HepG2 (cell line): Measurements from ENCODE around the gene OFD1. TPM values are rescaled to one million over a fixed set of nuclear protein-coding genes. Genes with fewer than 3 reads are reported as not detected.
A peak's percentile ranks its signal among the peaks of the same experiment; 100 is the strongest.

ENCODE experiments used
- ATAC-seq: fragments of 200-7000 bp; cut with Tn5 transposase; 3 replicates; pipeline ENCODE4 v1.9.1; 2020; ENCODE audit warnings: mild to moderate bottlenecking, moderate library complexity
- BruUV-seq: library from RNA; stranded (reverse); fragments of 400-500 nt; replicated peaks from 2 replicates; lab custom pipeline; 2021; lab: Mats Ljungman, UMichigan
- CTCF ChIA-PET: fragments of 300-600 bp; formaldehyde crosslinking; extraction: SDS; loops from one replicate; lab custom pipeline; 2021; ENCODE audit warnings: low total read pairs, inconsistent platforms, low intra/inter-chr PET ratio; lab: Yijun Ruan, JAX
- POLR2A ChIA-PET: fragments of 350-600 bp; sonication (Branson Sonifier 250); formaldehyde crosslinking; loops from one replicate; lab custom pipeline; 2020; ENCODE audit warnings: antibody characterized with exemption, inconsistent platforms; lab: Yijun Ruan, JAX
- DNase-seq: peaks from one replicate; pipeline ENCODE4 v3.0.0-alpha.2; 2015; ENCODE audit warnings: low spot score
- FAIRE-seq: peaks from 3 replicates; lab custom pipeline; 2011; peaks lifted over from hg19 to GRCh38; lab: Jason Lieb, UNC
- H2AFZ ChIP-seq: one replicate; pipeline ENCODE4 v1.6.1; 2011; ENCODE audit warnings: low read length, inconsistent platforms
- H3K27ac ChIP-seq: fragments of 300-600 bp; 3 replicates; pipeline ENCODE4 v1.8.0; 2011; ENCODE audit warnings: mixed run types, mild to moderate bottlenecking, mixed read lengths, low read length, inconsistent platforms; ENCODE audit not compliant: insufficient read depth; ENCODE audit errors: extremely low read length
- H3K27me3 ChIP-seq, 2 experiments: fragments of 200-600 bp in 1 of 2; 2 replicates in 1 of 2; 3 replicates in 1 of 2; pipeline versions ENCODE4 v1.6.0 to v1.8.0; 2011; ENCODE audit warnings: low read length in 2 of 2, mild to moderate bottlenecking in 2 of 2, moderate library complexity in 2 of 2, inconsistent platforms in 1 of 2; ENCODE audit not compliant: insufficient read depth in 2 of 2, control insufficient read depth in 1 of 2
- H3K36me3 ChIP-seq, 2 experiments: fragments of 200-600 bp in 1 of 2; replicated peaks in 1 of 2; 2 replicates in 1 of 2; 3 replicates in 1 of 2; pipeline versions ENCODE4 v1.5.1 to v1.8.0; 2011; ENCODE audit warnings: low read length in 2 of 2, inconsistent platforms in 1 of 2; ENCODE audit not compliant: insufficient read depth in 2 of 2, control insufficient read depth in 1 of 2
- H3K4me1 ChIP-seq: 2 replicates; pipeline ENCODE4 v1.5.1; 2012; ENCODE audit warnings: low read length, inconsistent platforms; ENCODE audit not compliant: insufficient read depth
- H3K4me2 ChIP-seq: 2 replicates; pipeline ENCODE4 v1.6.0; 2011; ENCODE audit warnings: low read depth, low read length, inconsistent platforms
- H3K4me3 ChIP-seq, 3 experiments: fragments of 200-600 bp in 1 of 3; sonication (generic), shearing (Covaris generic) in 1 of 3; replicated peaks in 1 of 3; 2 replicates each; pipeline ENCODE4 v1.5.1; 2011 to 2016; ENCODE audit warnings: low read length in 3 of 3, inconsistent platforms in 2 of 3, low read depth in 2 of 3, mild to moderate bottlenecking in 2 of 3, control low read depth in 1 of 3, mixed read lengths in 1 of 3; ENCODE audit not compliant: insufficient read depth in 1 of 3
- H3K79me2 ChIP-seq: one replicate; pipeline ENCODE4 v1.6.1; 2011; ENCODE audit warnings: low read length, inconsistent platforms; ENCODE audit not compliant: insufficient read depth
- H3K9ac ChIP-seq: 2 replicates; pipeline ENCODE4 v1.6.0; 2011; ENCODE audit warnings: mild to moderate bottlenecking, low read depth, low read length, inconsistent platforms; ENCODE audit not compliant: insufficient read depth
- H3K9me3 ChIP-seq: 2 replicates; pipeline ENCODE4 v1.5.1; 2012; ENCODE audit warnings: mild to moderate bottlenecking, low read length
- H4K20me1 ChIP-seq: 2 replicates; pipeline ENCODE4 v1.6.0; 2011; ENCODE audit warnings: inconsistent platforms, mild to moderate bottlenecking, low read length, moderate library complexity; ENCODE audit not compliant: insufficient read depth
- ADNP ChIP-seq: sonication (generic); formaldehyde crosslinking; IDR thresholded peaks from 2 replicates; pipeline ENCODE4 v1.4.0; 2020; ENCODE audit warnings: missing genetic modification reagents
- BHLHE40 ChIP-seq: IDR thresholded peaks from 2 replicates; pipeline ENCODE4 v1.6.1; 2011; ENCODE audit warnings: low read length, improper control_type of control experiment
- IRX3 ChIP-seq: sonication (generic); formaldehyde crosslinking; IDR thresholded peaks from 2 replicates; pipeline ENCODE4 v1.8.1; 2023; ENCODE audit warnings: mild to moderate bottlenecking, low read depth, missing genetic modification reagents, borderline replicate concordance
- KLF12 ChIP-seq: sonication (generic); formaldehyde crosslinking; IDR thresholded peaks from 2 replicates; pipeline ENCODE4 v1.4.0; 2020; ENCODE audit warnings: missing genetic modification reagents, borderline replicate concordance
- NBN ChIP-seq: fragments of 450-650 bp; conservative IDR thresholded peaks from 2 replicates; pipeline ENCODE4 v1.6.1; 2017
- SOX13 ChIP-seq, 3 experiments: fragments of 450-650 bp in 1 of 3; sonication (generic) in 1 of 3; formaldehyde crosslinking in 1 of 3; IDR thresholded peaks in 2 of 3; conservative IDR thresholded peaks in 1 of 3; 2 replicates each; pipeline versions ENCODE4 v1.5.0 to v1.6.1; 2016 to 2020; ENCODE audit warnings: antibody characterized with exemption in 1 of 3, mild to moderate bottlenecking in 1 of 3, missing compliant biosample characterization in 1 of 3, missing genetic modification reagents in 1 of 3, moderate library complexity in 1 of 3
- ZBTB2 ChIP-seq: sonication (generic); formaldehyde crosslinking; IDR thresholded peaks from 2 replicates; pipeline ENCODE4 v1.8.0; 2022; ENCODE audit warnings: low read depth, missing genetic modification reagents
- ZNF615 ChIP-seq: sonication (generic); formaldehyde crosslinking; IDR thresholded peaks from 2 replicates; pipeline ENCODE4 v1.5.0; 2020; ENCODE audit warnings: mild to moderate bottlenecking, missing genetic modification reagents, borderline replicate concordance
- ZNF619 ChIP-seq: sonication (generic); formaldehyde crosslinking; IDR thresholded peaks from 2 replicates; pipeline ENCODE4 v1.4.0; 2020; ENCODE audit warnings: mild to moderate bottlenecking, missing genetic modification reagents
- WGBS: methylation state at CpG from one replicate; pipeline ENCODE4 v1.1.6; 2017; ENCODE audit warnings: low lambda C conversion rate; 5-methylcytosine and 5-hydroxymethylcytosine counted together
- in situ Hi-C: cut with HindIII; loops from 2 replicates; pipeline ENCODE4 v1.10.0; 2017; ENCODE audit warnings: low pct_unique_long_range_greater_than_20kb; ENCODE audit not compliant: extremely low pct_ligation_motif_present
- intact Hi-C: fragments of 100-400 bp; cut with micrococcal nuclease; formaldehyde crosslinking; loops from one replicate; pipeline ENCODE4 v1.10.0; 2022; ENCODE audit not compliant: unreplicated experiment
- polyA plus RNA-seq, 8 experiments: library from polyadenylated mRNA; depleted of rRNA in 3 of 8; stranded (reverse) in 7 of 8; unstranded in 1 of 8; fragments of >200 nt; fragmentation: Illumina TruSeq in 4 of 8; extraction: Trizol in 4 of 8; gene quantifications; 2 replicates each; pipeline versions ENCODE4 v1.2.1 to v1.2.3, GENCODE V29; 2011 to 2016; ENCODE audit warnings: low read depth in 4 of 8, missing spikeins in 1 of 8, mixed read lengths in 1 of 8; ENCODE audit not compliant: insufficient read depth in 1 of 8
- total RNA-seq, 5 experiments: library from RNA; depleted of rRNA; stranded (reverse); fragments of >200 nt; fragmentation: Illumina TruSeq; extraction: Trizol; gene quantifications; 2 replicates each; pipeline ENCODE4 v1.2.3, GENCODE V29; 2016; ENCODE audit warnings: low read depth in 1 of 5
- TF ChIP-seq, protein P1 (sequence below): sonication (generic); formaldehyde crosslinking; conservative IDR thresholded peaks from 2 replicates; pipeline ENCODE4 v1.8.0; 2022; ENCODE audit warnings: low read depth, missing genetic modification reagents

OFD1 gene
- total and polyA plus RNA-seq, 2 of the 13 experiments (the other 11 are each of a cell fraction or from before 2014, with no cell fraction given) = 14.9 to 16.4 TPM

DNA sequence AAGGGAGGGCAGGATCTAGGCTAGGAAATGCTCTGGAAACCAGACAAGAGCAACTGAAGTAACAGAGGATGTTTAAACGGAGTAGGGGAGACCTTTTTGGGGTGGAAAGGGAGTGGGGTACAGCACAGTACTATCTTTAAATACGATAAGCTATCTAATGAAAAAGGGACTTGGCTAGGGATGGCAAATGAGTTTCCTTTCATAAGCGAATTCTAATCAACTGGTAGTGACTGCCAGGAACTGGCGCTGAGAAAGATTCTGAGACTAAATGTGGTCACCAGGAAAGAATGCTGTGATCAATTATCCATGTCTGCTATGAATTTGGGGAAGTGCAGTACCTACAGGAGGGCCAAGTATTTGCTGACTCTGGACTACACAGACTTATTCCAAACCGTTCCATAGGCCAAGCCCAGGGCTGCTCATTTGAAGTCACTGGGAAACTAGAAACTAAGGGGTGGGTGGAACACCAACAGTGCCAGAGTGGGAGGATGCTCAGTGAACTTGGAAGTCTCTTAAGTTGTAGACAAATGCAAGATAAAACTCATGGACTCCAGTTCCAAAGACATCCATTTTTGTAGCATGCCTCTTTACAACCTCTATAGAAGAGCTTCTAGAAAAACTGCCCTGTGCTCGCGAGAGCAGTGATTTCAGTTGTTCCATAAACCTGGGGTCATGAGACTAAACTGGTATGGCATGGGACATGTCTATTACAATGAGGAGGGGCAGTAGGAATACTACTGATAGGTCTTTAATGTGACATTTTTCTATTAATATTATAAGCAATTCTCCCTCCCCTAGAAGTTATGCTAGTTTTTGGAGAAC lies 2.1 kb upstream of the OFD1 start (continued):
- no peak for TF ChIP-seq IRX3 (CRISPR knock-in tag)
- TF ChIP-seq, protein P1, sequence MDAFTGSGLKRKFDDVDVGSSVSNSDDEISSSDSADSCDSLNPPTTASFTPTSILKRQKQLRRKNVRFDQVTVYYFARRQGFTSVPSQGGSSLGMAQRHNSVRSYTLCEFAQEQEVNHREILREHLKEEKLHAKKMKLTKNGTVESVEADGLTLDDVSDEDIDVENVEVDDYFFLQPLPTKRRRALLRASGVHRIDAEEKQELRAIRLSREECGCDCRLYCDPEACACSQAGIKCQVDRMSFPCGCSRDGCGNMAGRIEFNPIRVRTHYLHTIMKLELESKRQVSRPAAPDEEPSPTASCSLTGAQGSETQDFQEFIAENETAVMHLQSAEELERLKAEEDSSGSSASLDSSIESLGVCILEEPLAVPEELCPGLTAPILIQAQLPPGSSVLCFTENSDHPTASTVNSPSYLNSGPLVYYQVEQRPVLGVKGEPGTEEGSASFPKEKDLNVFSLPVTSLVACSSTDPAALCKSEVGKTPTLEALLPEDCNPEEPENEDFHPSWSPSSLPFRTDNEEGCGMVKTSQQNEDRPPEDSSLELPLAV = no peak
- TF ChIP-seq SOX13 (IDR thresholded peaks at IDR 0.05) = no peak
- no peak for TF ChIP-seq SOX13 (CRISPR knock-in tag; conservative IDR thresholded peaks at IDR 0.05 in 1 of 2, IDR thresholded peaks at IDR 0.05 in 1 of 2)
- no peak for TF ChIP-seq KLF12

DNA sequence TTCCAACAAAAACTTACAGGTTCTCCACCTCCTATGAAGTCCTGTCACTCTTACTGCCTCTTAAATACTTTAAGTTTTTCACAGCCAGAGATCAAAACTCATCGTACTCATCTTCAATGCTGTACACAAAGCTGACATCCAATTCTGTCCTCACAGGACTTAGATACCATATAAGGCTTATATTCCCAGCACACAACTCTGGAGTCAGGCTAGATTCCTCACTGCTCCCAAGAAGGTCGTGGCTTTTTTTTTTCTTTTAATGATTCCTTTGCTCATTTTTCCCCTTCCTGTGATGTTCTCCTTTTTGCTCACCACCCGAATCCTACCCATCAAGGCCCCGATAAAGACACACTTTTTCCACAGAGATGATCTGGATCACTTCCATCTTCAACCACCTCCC lies 1.0 kb upstream of the OFD1 start:
- Histone ChIP-seq H3K9ac (peak overlapping the region; percentile 85), H3K79me2 (peaks cover 19% of the 10 kb centered on the region), H2AFZ (no peak overlapping the region), H4K20me1 (no peaks in the 10 kb centered on the region), H3K27me3 (no peaks in the 10 kb centered on the region; a peak in 1 of 5 replicates)
- in situ Hi-C loops = no loop called here
- CTCF ChIA-PET = no interaction called here
- WGBS = 3% methylated on average over 4 of the region's 4 CpGs
- intact Hi-C loops = loop anchor here (10.0 kb wide), 1 partner anchor 229 kb away; no protein-coding TSS in a partner anchor
- no peak for FAIRE-seq
- POLR2A ChIA-PET = interaction anchor here (1.2 to 1.8 kb wide), 3 partner anchors 45 to 82 kb away, joined by 3 to 11 read pairs (median 4); partner anchors contain the start of gene RAB9A
- TF ChIP-seq ZNF619 (CRISPR knock-in tag) (no peak), NBN (no peak), ADNP (CRISPR knock-in tag) (no peak), BHLHE40 (no peak), ZNF615 (CRISPR knock-in tag) (no peak), ZBTB2 (CRISPR knock-in tag) (no peak)
- TF ChIP-seq, all 625 proteins: peak for 0
- DNase-seq (no peak), ATAC-seq (no peak)
- no peaks in the 10 kb centered on the region for H3K36me3 ChIP-seq
- peak overlapping the region; percentile 81 for H3K4me2 ChIP-seq
- peak overlapping the region; percentile 72 to 79 (median 75); a peak in 5 of 6 replicates for H3K4me3 ChIP-seq
- BruUV-seq = no TSS peak
- H3K4me1 ChIP-seq = peaks cover 15% of the 10 kb centered on the region
- H3K27ac ChIP-seq = peak overlapping the region; percentile 88
- no peaks in the 10 kb centered on the region for H3K9me3 ChIP-seq
